Testis (tissue), 2 donors: ENCODE measurements around the gene MTFP1.

ENCODE experiments used
- POLR2A ChIP-seq: fragments of 450-650 bp; IDR thresholded peaks from one replicate; pipeline ENCODE4 v1.6.1; 2017; ENCODE audit warnings: antibody characterized with exemption, mild to moderate bottlenecking, moderate library complexity
- TF ChIP-seq, protein P1 (sequence below), 3 experiments: fragments of 450-650 bp in 2 of 3; fragments of 200-600 bp in 1 of 3; sonication (generic) in 1 of 3; IDR thresholded peaks; one replicate each; pipeline ENCODE4 v1.5.1; 2016 to 2019; ENCODE audit warnings: antibody characterized with exemption in 3 of 3, mild to moderate bottlenecking in 2 of 3, moderate library complexity in 1 of 3

DNA sequence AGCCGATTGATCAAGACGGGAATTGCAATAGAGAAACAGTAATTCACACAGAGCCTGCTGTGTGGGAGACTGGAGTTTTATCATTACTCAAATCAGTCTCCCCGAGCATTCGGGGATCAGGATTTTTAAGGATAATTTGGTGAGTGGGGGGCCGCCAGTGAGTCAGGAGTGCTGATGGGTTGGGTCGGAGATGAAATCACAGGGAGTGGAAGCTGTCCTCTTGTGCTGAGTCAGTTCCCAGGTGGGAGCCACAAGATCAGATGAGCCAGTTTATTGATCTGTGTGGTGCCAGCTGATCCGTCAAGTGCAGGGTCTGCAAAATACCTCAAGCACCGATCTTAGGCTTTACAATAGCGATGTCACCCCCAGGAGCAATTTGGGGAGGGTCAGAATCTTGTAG lies 15.5 kb downstream of the MTFP1 start:
- TF ChIP-seq POLR2A, result no peak
- TF ChIP-seq, protein P1, sequence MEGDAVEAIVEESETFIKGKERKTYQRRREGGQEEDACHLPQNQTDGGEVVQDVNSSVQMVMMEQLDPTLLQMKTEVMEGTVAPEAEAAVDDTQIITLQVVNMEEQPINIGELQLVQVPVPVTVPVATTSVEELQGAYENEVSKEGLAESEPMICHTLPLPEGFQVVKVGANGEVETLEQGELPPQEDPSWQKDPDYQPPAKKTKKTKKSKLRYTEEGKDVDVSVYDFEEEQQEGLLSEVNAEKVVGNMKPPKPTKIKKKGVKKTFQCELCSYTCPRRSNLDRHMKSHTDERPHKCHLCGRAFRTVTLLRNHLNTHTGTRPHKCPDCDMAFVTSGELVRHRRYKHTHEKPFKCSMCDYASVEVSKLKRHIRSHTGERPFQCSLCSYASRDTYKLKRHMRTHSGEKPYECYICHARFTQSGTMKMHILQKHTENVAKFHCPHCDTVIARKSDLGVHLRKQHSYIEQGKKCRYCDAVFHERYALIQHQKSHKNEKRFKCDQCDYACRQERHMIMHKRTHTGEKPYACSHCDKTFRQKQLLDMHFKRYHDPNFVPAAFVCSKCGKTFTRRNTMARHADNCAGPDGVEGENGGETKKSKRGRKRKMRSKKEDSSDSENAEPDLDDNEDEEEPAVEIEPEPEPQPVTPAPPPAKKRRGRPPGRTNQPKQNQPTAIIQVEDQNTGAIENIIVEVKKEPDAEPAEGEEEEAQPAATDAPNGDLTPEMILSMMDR (IDR thresholded peaks at IDR 0.05), result no peak
